Measurements from ENCODE around the gene MEPCE. TPM values are rescaled to one million over a fixed set of nuclear protein-coding genes. Genes with fewer than 3 reads are reported as not detected.
A peak's percentile ranks its signal among the peaks of the same experiment; 100 is the strongest.

Gene MEPCE
- total and polyA plus RNA-seq, 2 of the 8 experiments (the other 6 are each of a cell fraction or from before 2014, with no cell fraction given) = 22.8 to 48.8 TPM

DNA sequence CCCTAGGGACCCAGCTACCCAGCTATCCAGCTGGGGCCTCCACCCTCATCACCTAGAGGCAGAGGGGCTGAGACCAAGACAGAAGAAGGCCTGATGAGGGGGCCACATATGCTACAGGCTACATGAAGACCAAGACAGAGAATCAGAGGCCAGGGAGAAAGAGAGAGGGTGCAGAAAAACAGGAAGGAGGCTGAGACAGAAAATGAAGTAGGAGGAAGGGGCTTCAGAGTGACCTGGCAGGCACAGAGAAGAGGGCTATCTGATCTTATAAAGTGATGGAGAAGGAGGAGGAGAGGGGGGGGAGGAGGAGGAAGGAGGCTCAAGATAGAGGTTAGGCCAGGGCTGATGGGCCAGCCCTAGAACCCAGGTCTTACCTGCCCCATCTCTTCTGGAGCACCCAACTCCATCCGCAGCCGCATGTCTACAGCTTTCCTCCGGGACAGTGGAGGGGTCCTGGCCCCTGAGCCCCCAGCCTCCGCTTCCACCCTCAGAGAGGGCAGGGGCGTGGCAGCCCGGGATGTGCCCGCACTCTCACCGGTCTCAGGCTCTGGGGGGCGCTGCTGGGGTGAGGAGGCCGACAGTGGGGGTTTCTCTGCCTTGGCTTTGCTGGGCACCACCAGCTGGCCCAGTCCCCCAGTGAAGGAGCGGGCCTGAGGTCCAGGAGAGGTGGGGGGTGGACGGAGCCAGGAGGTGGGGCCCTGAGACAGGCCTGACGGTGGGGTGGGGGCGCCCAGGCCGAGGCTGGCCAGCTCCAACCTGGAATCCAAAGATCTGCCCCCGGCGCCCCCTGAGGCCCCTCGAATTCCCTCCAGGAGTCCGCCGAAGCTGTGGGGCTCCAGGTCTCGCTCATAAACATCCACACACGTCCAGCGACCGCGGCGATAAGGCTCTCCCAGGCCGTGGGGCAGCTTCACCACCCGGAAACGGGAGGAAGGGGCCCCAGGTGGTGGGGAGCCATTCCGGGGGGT lies 47.6 kb downstream of the MEPCE start (continued):
- TF ChIP-seq, protein P1, sequence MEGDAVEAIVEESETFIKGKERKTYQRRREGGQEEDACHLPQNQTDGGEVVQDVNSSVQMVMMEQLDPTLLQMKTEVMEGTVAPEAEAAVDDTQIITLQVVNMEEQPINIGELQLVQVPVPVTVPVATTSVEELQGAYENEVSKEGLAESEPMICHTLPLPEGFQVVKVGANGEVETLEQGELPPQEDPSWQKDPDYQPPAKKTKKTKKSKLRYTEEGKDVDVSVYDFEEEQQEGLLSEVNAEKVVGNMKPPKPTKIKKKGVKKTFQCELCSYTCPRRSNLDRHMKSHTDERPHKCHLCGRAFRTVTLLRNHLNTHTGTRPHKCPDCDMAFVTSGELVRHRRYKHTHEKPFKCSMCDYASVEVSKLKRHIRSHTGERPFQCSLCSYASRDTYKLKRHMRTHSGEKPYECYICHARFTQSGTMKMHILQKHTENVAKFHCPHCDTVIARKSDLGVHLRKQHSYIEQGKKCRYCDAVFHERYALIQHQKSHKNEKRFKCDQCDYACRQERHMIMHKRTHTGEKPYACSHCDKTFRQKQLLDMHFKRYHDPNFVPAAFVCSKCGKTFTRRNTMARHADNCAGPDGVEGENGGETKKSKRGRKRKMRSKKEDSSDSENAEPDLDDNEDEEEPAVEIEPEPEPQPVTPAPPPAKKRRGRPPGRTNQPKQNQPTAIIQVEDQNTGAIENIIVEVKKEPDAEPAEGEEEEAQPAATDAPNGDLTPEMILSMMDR (IDR thresholded peaks at IDR 0.05; ENCODE audit: control extremely low read depth in 1 of 3, insufficient read depth in 1 of 3, low read depth in 1 of 3, low read length in 3 of 3) = peak; percentile 62 to 63 (median 63)
- TF ChIP-seq, protein P2, sequence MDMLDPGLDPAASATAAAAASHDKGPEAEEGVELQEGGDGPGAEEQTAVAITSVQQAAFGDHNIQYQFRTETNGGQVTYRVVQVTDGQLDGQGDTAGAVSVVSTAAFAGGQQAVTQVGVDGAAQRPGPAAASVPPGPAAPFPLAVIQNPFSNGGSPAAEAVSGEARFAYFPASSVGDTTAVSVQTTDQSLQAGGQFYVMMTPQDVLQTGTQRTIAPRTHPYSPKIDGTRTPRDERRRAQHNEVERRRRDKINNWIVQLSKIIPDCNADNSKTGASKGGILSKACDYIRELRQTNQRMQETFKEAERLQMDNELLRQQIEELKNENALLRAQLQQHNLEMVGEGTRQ (IDR thresholded peaks at IDR 0.05; ENCODE audit: low read length) = no peak
- no peak for TF ChIP-seq GABPA (IDR thresholded peaks at IDR 0.05; ENCODE audit: borderline replicate concordance, insufficient read depth, low read length)
- no peak for TF ChIP-seq TBP (IDR thresholded peaks at IDR 0.05; ENCODE audit: low read depth, low read length)

Measured in H1 (cell line).